Activated effector memory CD4-positive, alpha-beta T cell treated with anti-CD3 and anti-CD28 coated beads, Interleukin-2, amount 50 U/mL, for 16 hours (primary cell): Measurements from ENCODE around the gene CUEDC2.

ENCODE experiments used
- DNase-seq: peaks from one replicate; pipeline ENCODE4 v3.0.0-alpha.2; 2020

Gene CUEDC2

GRCh38 chr10:102409604-102410428 lies 22.6 kb downstream of the CUEDC2 start:
- DNase-seq = no peak

- DNase-seq = peak; percentile 90
Measured at GRCh38 chr10:102408728-102409603, 23.4 kb downstream of the CUEDC2 start.

- no peak for DNase-seq
Measured at GRCh38 chr10:102408131-102408727, 24.1 kb downstream of the CUEDC2 start.

GRCh38 chr10:102407425-102408130 lies 24.8 kb downstream of the CUEDC2 start:
- no peak for DNase-seq

GRCh38 chr10:102406815-102407214 lies 25.6 kb downstream of the CUEDC2 start:
- DNase-seq = no peak

- no peak for DNase-seq
Measured at GRCh38 chr10:102405632-102406031, 26.7 kb downstream of the CUEDC2 start.

GRCh38 chr10:102405108-102405571 lies 27.2 kb downstream of the CUEDC2 start:
- DNase-seq = no peak

GRCh38 chr10:102404361-102405107 lies 27.8 kb downstream of the CUEDC2 start:
- DNase-seq = no peak

- peak; percentile 62 for DNase-seq
Measured at GRCh38 chr10:102403115-102403514, 29.3 kb downstream of the CUEDC2 start.

- peak; percentile 56 for DNase-seq
Measured at GRCh38 chr10:102402512-102402896, 29.9 kb downstream of the CUEDC2 start.

GRCh38 chr10:102401735-102402511 lies 30.5 kb downstream of the CUEDC2 start:
- DNase-seq = peak; percentile 61

- DNase-seq = no peak
Measured at GRCh38 chr10:102401342-102401654, 31.1 kb downstream of the CUEDC2 start.

- DNase-seq = no peak
Measured at GRCh38 chr10:102400598-102401341, 31.6 kb downstream of the CUEDC2 start.

- DNase-seq = no peak
Measured at GRCh38 chr10:102400076-102400475, 32.3 kb downstream of the CUEDC2 start.

- peak; percentile 96 for DNase-seq
Measured at GRCh38 chr10:102399217-102400021, 33.0 kb downstream of the CUEDC2 start.

GRCh38 chr10:102398172-102399020 lies 34.0 kb downstream of the CUEDC2 start:
- peak; percentile 64 for DNase-seq

- DNase-seq = peak; percentile 61
Measured at GRCh38 chr10:102397222-102398171, 34.9 kb downstream of the CUEDC2 start.
